Measurements from ENCODE around the gene ADTRP. TPM values are rescaled to one million over a fixed set of nuclear protein-coding genes. Genes with fewer than 3 reads are reported as not detected.

ADTRP gene
- total RNA-seq, 2 donors from 2014 or later, result 56.6 to 79.9 TPM

- DNase-seq, result peak; percentile 94
- intact Hi-C loops (cut with DNase I), result loop anchor here (10.0 kb wide), 1 partner anchor 195 kb away; no protein-coding TSS in a partner anchor
- Histone ChIP-seq H3K4me3 (no peak overlapping the region), H3K9me3 (no peaks in the 10 kb centered on the region), H3K36me3 (no peaks in the 10 kb centered on the region), H3K27ac (peak overlapping the region; percentile 6), H3K9ac (ENCODE audit: low read depth in 2 of 2, low read length in 2 of 2) (peak overlapping the region in 1 of 2 donors; percentile 38), H3K27me3 (no peaks in the 10 kb centered on the region), H3K4me1 (no peaks in the 10 kb centered on the region)
- no peak for TF ChIP-seq CTCF (IDR thresholded peaks at IDR 0.05)
These were observed 31.5 kb upstream of the ADTRP start for GRCh38 chr6:11810039-11810541.

GRCh38 chr6:11808054-11808453, 29.5 kb upstream of the ADTRP start:
- H3K36me3 ChIP-seq, result no peaks in the 10 kb centered on the region
- H3K27ac ChIP-seq, result no peak overlapping the region
- no peak for TF ChIP-seq CTCF (IDR thresholded peaks at IDR 0.05)
- H3K27me3 ChIP-seq, result no peaks in the 10 kb centered on the region
- no peaks in the 10 kb centered on the region for H3K4me1 ChIP-seq
- no peak overlapping the region for H3K9ac ChIP-seq (ENCODE audit: low read depth in 2 of 2, low read length in 2 of 2)
- H3K4me3 ChIP-seq, result no peak overlapping the region
- intact Hi-C loops (cut with DNase I), result no loop called here
- DNase-seq, result no peak
- H3K9me3 ChIP-seq, result no peaks in the 10 kb centered on the region

- Histone ChIP-seq H3K4me1 (no peaks in the 10 kb centered on the region), H3K9me3 (no peaks in the 10 kb centered on the region), H3K9ac (ENCODE audit: low read depth in 2 of 2, low read length in 2 of 2) (no peak overlapping the region), H3K36me3 (no peaks in the 10 kb centered on the region), H3K4me3 (no peak overlapping the region), H3K27ac (no peak overlapping the region), H3K27me3 (no peaks in the 10 kb centered on the region)
- TF ChIP-seq CTCF (IDR thresholded peaks at IDR 0.05), result no peak
- no peak for DNase-seq
- intact Hi-C loops (cut with DNase I), result no loop called here
These were observed 28.1 kb upstream of the ADTRP start for GRCh38 chr6:11806561-11807317.

GRCh38 chr6:11805259-11806053, 26.9 kb upstream of the ADTRP start:
- TF ChIP-seq CTCF (IDR thresholded peaks at IDR 0.05), result no peak
- Histone ChIP-seq H3K36me3 (no peaks in the 10 kb centered on the region), H3K9ac (ENCODE audit: low read depth in 2 of 2, low read length in 2 of 2) (peak overlapping the region in 1 of 2 donors; percentile 65), H3K27me3 (no peaks in the 10 kb centered on the region), H3K4me3 (no peak overlapping the region), H3K27ac (peak overlapping the region; percentile 22), H3K4me1 (no peaks in the 10 kb centered on the region), H3K9me3 (no peaks in the 10 kb centered on the region)
- peak; percentile 81 for DNase-seq
- intact Hi-C loops (cut with DNase I), result no loop called here

GRCh38 chr6:11804701-11805100, 26.1 kb upstream of the ADTRP start:
- DNase-seq, result no peak
- H3K9ac ChIP-seq (ENCODE audit: low read depth in 2 of 2, low read length in 2 of 2), result peak overlapping the region in 1 of 2 donors; percentile 65
- TF ChIP-seq CTCF (IDR thresholded peaks at IDR 0.05), result no peak
- no peaks in the 10 kb centered on the region for H3K4me1 ChIP-seq
- intact Hi-C loops (cut with DNase I), result no loop called here
- H3K9me3 ChIP-seq, result no peaks in the 10 kb centered on the region
- H3K36me3 ChIP-seq, result no peaks in the 10 kb centered on the region
- H3K27ac ChIP-seq, result no peak overlapping the region
- no peaks in the 10 kb centered on the region for H3K27me3 ChIP-seq
- no peak overlapping the region for H3K4me3 ChIP-seq
